Gastrocnemius medialis (tissue), 4 donors: ENCODE data around the gene KLHDC10. TPM values are rescaled to one million over a fixed set of nuclear protein-coding genes. Genes with fewer than 3 reads are reported as not detected.
A peak's percentile ranks its signal among the peaks of the same experiment; 100 is the strongest.

Source experiments
- ATAC-seq, 2 donors: fragments of 150-250 bp; one replicate each; pipeline ENCODE4 v1.9.1; 2016
- DNase-seq, 2 donors: peaks; one replicate each; pipeline ENCODE4 v3.0.0-alpha.2; 2019
- H3K27ac ChIP-seq, 4 donors: fragments of 200-600 bp; sonication (generic); 1 replicate in 1 of 4; 2 replicates in 3 of 4; pipeline ENCODE4 v1.5.1; 2016 to 2018; ENCODE audit warnings: mild to moderate bottlenecking in 2 of 4, moderate library complexity in 1 of 4
- H3K27me3 ChIP-seq, 3 donors: fragments of 200-600 bp; sonication (generic) in 2 of 3; 1 replicate in 1 of 3; 2 replicates in 2 of 3; pipeline versions ENCODE4 v1.5.1 to v1.6.0; 2016 to 2019; ENCODE audit warnings: mild to moderate bottlenecking in 1 of 3, moderate library complexity in 1 of 3
- H3K36me3 ChIP-seq, 2 donors: fragments of 200-600 bp; sonication (generic) in 1 of 2; one replicate each; pipeline ENCODE4 v1.5.1; 2017 to 2018
- H3K4me1 ChIP-seq, 2 donors: fragments of 200-600 bp; sonication (generic) in 1 of 2; one replicate each; pipeline ENCODE4 v1.5.1; 2016 to 2017; ENCODE audit warnings: mild to moderate bottlenecking in 2 of 2
- H3K4me3 ChIP-seq, 4 donors: fragments of 200-600 bp; sonication (generic) in 3 of 4; 1 replicate in 1 of 4; 2 replicates in 3 of 4; pipeline ENCODE4 v1.5.1; 2016 to 2019; ENCODE audit warnings: mild to moderate bottlenecking in 2 of 4
- H3K9me3 ChIP-seq, 3 donors: fragments of 200-600 bp; sonication (generic) in 2 of 3; 1 replicate in 1 of 3; 2 replicates in 2 of 3; pipeline ENCODE4 v1.5.1; 2016 to 2019
- POLR2A ChIP-seq, 2 donors: fragments of 450-650 bp; IDR thresholded peaks; one replicate each; pipeline ENCODE4 v1.6.1; 2017; ENCODE audit warnings: antibody characterized with exemption in 2 of 2, mild to moderate bottlenecking in 2 of 2, moderate library complexity in 2 of 2
- in situ Hi-C, 4 donors: fragments of 200-750 bp; cut with MboI; loops; one replicate each; pipeline versions ENCODE4 v1.15.0 to v1.8.0; 2017; ENCODE audit warnings: low sequenced_read_pairs in 4 of 4
- intact Hi-C: fragments of 100-400 bp; cut with DNase I; formaldehyde crosslinking; loops from one replicate; pipeline ENCODE4 v1.15.1; 2023; ENCODE audit warnings: low total_unique reads
- total RNA-seq, 4 donors: library from RNA; depleted of rRNA; stranded (reverse); fragments of >200 nt; gene quantifications; one replicate each; pipeline versions ENCODE4 v1.1.0 to v1.2.3, GENCODE V29; 2016
- TF ChIP-seq, protein P1 (sequence below), 5 experiments: fragments of 450-650 bp in 3 of 5; fragments of 200-600 bp in 2 of 5; sonication (generic) in 2 of 5; IDR thresholded peaks in 4 of 5; conservative IDR thresholded peaks in 1 of 5; 1 replicate in 4 of 5; 2 replicates in 1 of 5; pipeline ENCODE4 v1.5.1; 2016 to 2019; ENCODE audit warnings: antibody characterized with exemption in 5 of 5, mild to moderate bottlenecking in 3 of 5, moderate library complexity in 3 of 5

KLHDC10 gene
- total RNA-seq, 4 donors from 2014 or later = 27.6 to 46.0 (median 34.5) TPM

DNA sequence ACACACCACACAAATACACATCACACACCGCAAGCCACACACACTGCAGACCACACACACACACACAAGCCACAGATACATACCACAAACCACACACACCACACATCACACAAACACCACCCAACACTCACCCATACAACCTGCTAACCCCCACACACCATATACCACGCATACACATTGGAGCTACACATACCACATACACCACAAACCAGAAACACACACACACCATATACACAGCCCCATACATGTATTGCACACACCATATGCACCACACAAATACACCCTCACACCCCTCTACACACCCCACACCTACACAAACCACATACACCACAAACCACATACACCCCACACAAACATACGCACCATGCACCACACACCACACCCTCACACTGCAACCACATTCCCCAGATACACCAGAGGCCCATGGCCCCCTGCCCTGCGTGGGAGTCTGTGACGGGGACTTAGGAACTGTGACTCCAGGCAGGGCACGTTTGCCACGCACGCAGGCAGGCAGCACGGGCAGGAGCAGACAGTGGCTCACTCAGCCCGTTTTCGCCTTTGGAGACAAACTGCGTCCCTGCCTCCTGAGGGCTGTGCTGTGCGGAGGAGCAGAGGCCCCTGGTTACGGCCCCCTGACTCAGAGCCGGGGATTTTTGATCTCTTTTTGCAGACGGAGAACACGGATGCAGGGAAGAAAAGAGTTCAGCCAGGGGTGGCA, 82.3 kb downstream of the KLHDC10 start:
- ATAC-seq (no peak), DNase-seq (no peak)
- Histone ChIP-seq H3K4me1 (peaks cover 0 to 9% of the 10 kb centered on the region in 2 donors), H3K4me3 (no peak overlapping the region), H3K9me3 (no peaks in the 10 kb centered on the region), H3K27ac (no peak overlapping the region), H3K27me3 (no peaks in the 10 kb centered on the region), H3K36me3 (no peaks in the 10 kb centered on the region)
- intact Hi-C loops = no loop called here
- TF ChIP-seq POLR2A (IDR thresholded peaks at IDR 0.05) = no peak
- TF ChIP-seq, protein P1, sequence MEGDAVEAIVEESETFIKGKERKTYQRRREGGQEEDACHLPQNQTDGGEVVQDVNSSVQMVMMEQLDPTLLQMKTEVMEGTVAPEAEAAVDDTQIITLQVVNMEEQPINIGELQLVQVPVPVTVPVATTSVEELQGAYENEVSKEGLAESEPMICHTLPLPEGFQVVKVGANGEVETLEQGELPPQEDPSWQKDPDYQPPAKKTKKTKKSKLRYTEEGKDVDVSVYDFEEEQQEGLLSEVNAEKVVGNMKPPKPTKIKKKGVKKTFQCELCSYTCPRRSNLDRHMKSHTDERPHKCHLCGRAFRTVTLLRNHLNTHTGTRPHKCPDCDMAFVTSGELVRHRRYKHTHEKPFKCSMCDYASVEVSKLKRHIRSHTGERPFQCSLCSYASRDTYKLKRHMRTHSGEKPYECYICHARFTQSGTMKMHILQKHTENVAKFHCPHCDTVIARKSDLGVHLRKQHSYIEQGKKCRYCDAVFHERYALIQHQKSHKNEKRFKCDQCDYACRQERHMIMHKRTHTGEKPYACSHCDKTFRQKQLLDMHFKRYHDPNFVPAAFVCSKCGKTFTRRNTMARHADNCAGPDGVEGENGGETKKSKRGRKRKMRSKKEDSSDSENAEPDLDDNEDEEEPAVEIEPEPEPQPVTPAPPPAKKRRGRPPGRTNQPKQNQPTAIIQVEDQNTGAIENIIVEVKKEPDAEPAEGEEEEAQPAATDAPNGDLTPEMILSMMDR (IDR thresholded peaks at IDR 0.05 in 4 of 5, conservative IDR thresholded peaks at IDR 0.05 in 1 of 5) = no peak
- in situ Hi-C loops = no loop called here

DNA sequence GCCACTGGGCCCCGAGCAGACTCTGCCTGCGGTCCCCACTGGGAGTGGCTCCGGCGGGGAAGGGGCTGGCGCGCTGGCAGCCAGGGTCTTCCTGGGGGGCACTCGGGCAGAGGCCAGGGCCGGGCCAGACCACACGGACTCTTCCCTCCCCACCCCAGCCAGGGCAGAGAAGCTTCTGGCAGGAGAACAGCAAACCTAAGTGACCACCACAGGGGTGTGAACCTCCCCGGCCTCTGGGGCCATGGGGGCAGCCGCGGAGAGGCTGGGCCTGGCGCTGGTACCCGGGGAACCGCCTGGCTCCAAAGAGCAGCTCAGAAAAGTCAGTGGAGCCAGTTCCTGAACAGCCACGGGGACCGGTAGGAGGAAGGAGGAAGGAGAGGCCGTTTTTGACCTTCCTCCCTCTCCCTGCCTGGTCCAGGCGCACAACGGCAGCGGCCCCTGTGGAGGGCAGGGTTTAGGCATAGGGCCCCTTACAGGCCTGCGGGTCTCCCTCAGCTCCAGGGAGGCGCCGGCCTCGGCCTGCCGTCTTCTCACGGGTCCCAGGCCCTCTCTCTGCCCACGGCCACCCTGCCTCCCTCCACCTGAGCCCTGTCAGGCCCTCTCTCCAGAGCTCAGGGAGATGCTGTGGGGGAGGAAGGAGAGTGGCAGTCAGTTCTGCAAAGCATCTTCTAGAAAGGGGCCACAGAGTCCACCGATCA, 83.0 kb downstream of the KLHDC10 start:
- ATAC-seq (no peak), DNase-seq (no peak)
- Histone ChIP-seq H3K9me3 (no peaks in the 10 kb centered on the region), H3K36me3 (no peaks in the 10 kb centered on the region), H3K4me3 (no peak overlapping the region), H3K4me1 (peaks cover 0 to 9% of the 10 kb centered on the region in 2 donors), H3K27ac (no peak overlapping the region), H3K27me3 (no peaks in the 10 kb centered on the region)
- in situ Hi-C loops (no loop called here), intact Hi-C loops (no loop called here)
- TF ChIP-seq, protein P1 (IDR thresholded peaks at IDR 0.05 in 4 of 5, conservative IDR thresholded peaks at IDR 0.05 in 1 of 5) = no peak
- no peak for TF ChIP-seq POLR2A (IDR thresholded peaks at IDR 0.05)

DNA sequence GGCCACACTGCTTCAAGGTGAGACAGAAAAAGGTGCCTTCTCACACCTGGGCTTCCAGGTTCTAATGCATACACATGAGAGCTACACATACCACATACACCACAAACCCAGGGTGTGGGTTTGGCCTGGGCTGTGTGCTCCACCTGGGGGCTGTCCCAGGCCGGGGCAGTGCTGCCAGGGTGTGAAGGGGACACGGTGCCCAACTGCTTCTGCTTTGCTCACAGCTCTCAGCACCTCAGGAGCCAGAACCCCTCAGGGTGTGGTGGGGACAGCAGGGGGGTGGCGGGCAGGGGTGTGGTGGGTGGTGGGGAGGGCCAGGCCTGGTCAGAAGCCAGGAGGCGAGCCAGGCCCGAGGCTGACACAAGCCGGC, 83.8 kb downstream of the KLHDC10 start:
- Histone ChIP-seq H3K4me3 (no peak overlapping the region), H3K36me3 (no peaks in the 10 kb centered on the region), H3K27ac (no peak overlapping the region), H3K4me1 (peaks cover 0 to 9% of the 10 kb centered on the region in 2 donors), H3K27me3 (no peaks in the 10 kb centered on the region), H3K9me3 (no peaks in the 10 kb centered on the region)
- TF ChIP-seq, protein P1 (IDR thresholded peaks at IDR 0.05 in 4 of 5, conservative IDR thresholded peaks at IDR 0.05 in 1 of 5) = no peak
- no peak for TF ChIP-seq POLR2A (IDR thresholded peaks at IDR 0.05)
- ATAC-seq (peak; percentile 23 to 26), DNase-seq (no peak)
- in situ Hi-C loops = no loop called here
- intact Hi-C loops = no loop called here

DNA sequence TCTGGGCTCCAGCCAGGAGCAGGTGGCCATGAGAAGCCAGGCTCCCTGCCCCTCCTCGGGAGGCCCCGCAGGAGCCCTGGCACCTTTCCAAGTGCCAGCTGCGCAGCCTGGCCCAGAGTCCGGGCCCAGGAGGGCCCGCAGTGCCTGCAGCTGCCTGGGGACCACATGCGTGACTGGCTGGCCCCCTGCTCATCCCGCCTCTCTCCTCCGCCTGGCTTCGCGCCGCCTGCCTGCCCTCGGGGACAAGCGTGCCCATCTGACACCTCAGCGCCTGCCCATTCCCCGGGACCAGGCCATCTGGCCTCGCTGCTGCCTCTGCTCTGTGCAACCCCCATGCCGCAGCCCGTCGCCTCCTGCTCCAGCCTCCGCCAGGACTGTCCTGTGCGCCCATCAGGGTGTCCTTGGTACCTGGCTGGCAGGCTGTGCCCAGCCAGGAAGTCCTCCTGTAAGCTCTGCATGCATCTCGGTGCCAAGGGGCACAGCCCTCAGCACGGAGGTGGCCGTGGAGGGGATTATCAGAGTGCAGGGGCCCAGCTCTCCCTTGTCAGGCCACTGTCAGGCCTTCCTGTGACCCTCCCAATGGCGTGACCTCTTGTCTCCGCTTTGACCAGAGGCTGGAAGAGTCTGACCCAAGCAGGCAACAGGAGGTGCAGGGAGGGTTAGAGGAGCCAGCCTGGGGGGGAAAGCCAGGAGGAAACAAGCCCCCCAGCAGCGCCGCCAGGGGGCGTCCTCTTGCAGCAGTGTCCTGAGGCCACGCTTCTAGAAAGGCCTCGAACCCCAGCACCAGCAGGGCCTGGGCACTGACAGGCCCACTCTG, 84.4 kb downstream of the KLHDC10 start:
- intact Hi-C loops = no loop called here
- DNase-seq = peak in 1 of 2 donors; percentile 25
- H3K4me1 ChIP-seq = peaks cover 0 to 9% of the 10 kb centered on the region in 2 donors
- no peak for TF ChIP-seq POLR2A (IDR thresholded peaks at IDR 0.05)
- TF ChIP-seq, protein P1 (IDR thresholded peaks at IDR 0.05 in 4 of 5, conservative IDR thresholded peaks at IDR 0.05 in 1 of 5) = no peak
- no peaks in the 10 kb centered on the region for H3K9me3 ChIP-seq
- H3K4me3 ChIP-seq = peak overlapping the region in 1 of 4 donors; percentile 11
- no peak overlapping the region for H3K27ac ChIP-seq
- in situ Hi-C loops = no loop called here
- ATAC-seq = peak in 1 of 2 donors; percentile 48
- peaks cover 0 to 5% of the 10 kb centered on the region in 2 donors for H3K36me3 ChIP-seq
- no peaks in the 10 kb centered on the region for H3K27me3 ChIP-seq
